ENCODE data around the gene ACP4.
"Not testable (repeated sequence)": the region's sequence is repeated elsewhere in the genome, so short reads cannot be mapped to it uniquely, and the experiment has no call there.

Gene ACP4

DNA sequence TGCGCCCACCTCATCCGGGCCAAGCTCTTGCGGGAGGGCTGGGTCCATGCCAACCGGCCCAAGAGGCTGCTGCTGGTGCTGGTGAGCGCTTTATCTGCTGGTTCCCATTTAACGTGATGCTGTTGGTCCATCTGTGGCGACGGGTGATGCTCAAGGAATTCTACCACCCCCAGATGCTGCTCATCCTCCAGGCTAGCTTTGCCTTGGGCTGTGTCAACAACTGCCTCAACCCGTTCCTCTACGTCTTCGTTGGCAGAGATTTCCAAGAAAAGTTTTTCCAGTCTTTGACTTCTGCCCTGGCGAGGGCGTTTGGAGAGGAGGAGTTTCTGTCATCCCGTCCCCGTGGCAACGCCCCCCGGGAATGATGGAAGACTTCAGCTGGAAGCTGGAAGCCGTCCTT, 31.1 kb upstream of the ACP4 start:
- not testable (repeated sequence) for H3K27me3 ChIP-seq (ENCODE audit: control insufficient read depth in 2 of 2, insufficient read depth in 2 of 2, low read length in 2 of 2); H3K4me3 ChIP-seq (ENCODE audit: low read length in 2 of 2); H3K9ac ChIP-seq (ENCODE audit: low read depth in 1 of 2, low read length in 2 of 2); H3K9me3 ChIP-seq (ENCODE audit: control insufficient read depth in 2 of 2, low read length in 2 of 2); H3K36me3 ChIP-seq (ENCODE audit: control insufficient read depth in 2 of 2, insufficient read depth in 2 of 2, low read length in 2 of 2); H3K27ac ChIP-seq (ENCODE audit: low read depth in 2 of 2, low read length in 2 of 2); H3K4me1 ChIP-seq (ENCODE audit: control insufficient read depth in 2 of 2, insufficient read depth in 2 of 2, low read length in 2 of 2)

DNA sequence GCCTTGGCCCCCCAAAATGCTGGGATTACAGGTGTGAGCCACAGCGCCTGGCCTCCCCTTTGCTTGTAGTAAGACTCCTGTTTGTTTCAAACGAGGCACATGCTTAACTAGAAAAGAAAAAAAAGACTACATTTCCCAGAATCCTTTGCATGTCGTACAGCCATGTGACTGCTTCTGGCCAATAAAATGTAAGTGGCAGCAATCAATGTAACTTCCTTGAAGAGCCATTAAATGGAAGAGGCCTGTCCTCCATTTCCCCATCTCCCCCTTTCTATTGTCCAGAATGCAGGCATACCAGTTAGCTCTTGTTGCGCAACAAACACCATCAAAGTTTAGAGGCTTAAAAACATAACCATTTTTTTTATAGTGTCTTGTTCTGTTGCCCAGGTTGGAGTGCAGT, 30.3 kb upstream of the ACP4 start:
- Histone ChIP-seq H3K9me3 (ENCODE audit: control insufficient read depth in 2 of 2, low read length in 2 of 2) (no peaks in the 10 kb centered on the region), H3K9ac (ENCODE audit: low read depth in 1 of 2, low read length in 2 of 2) (no peak overlapping the region), H3K4me3 (ENCODE audit: low read length in 2 of 2) (no peak overlapping the region), H3K27ac (ENCODE audit: low read depth in 2 of 2, low read length in 2 of 2) (no peak overlapping the region), H3K27me3 (ENCODE audit: control insufficient read depth in 2 of 2, insufficient read depth in 2 of 2, low read length in 2 of 2) (peaks cover 0 to 2% of the 10 kb centered on the region in 2 donors), H3K4me1 (ENCODE audit: control insufficient read depth in 2 of 2, insufficient read depth in 2 of 2, low read length in 2 of 2) (no peaks in the 10 kb centered on the region), H3K36me3 (ENCODE audit: control insufficient read depth in 2 of 2, insufficient read depth in 2 of 2, low read length in 2 of 2) (no peaks in the 10 kb centered on the region)

DNA sequence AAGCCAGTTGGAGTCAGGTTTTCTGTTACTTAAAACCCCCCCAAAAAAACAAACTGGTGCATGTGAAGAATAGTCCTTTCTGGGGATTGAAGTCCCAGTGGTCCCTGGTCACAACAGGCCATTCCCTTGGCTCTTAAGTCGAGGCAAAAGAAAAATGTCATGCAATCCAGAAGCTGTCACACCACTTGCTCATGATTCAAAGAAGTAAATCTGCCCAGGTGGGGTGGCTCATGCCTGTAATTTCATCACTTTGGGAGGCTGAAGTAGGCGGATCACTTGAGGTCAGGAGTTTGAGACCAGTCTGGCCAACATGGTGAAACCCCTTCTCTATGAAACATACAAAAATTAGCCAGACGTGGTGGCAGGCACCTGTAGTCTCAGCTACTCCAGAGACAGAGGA, 28.7 kb upstream of the ACP4 start:
- H3K4me1 ChIP-seq (ENCODE audit: control insufficient read depth in 2 of 2, insufficient read depth in 2 of 2, low read length in 2 of 2); H3K27me3 ChIP-seq (ENCODE audit: control insufficient read depth in 2 of 2, insufficient read depth in 2 of 2, low read length in 2 of 2); H3K27ac ChIP-seq (ENCODE audit: low read depth in 2 of 2, low read length in 2 of 2); H3K4me3 ChIP-seq (ENCODE audit: low read length in 2 of 2); H3K9me3 ChIP-seq (ENCODE audit: control insufficient read depth in 2 of 2, low read length in 2 of 2); H3K9ac ChIP-seq (ENCODE audit: low read depth in 1 of 2, low read length in 2 of 2); H3K36me3 ChIP-seq (ENCODE audit: control insufficient read depth in 2 of 2, insufficient read depth in 2 of 2, low read length in 2 of 2): not testable (repeated sequence)

DNA sequence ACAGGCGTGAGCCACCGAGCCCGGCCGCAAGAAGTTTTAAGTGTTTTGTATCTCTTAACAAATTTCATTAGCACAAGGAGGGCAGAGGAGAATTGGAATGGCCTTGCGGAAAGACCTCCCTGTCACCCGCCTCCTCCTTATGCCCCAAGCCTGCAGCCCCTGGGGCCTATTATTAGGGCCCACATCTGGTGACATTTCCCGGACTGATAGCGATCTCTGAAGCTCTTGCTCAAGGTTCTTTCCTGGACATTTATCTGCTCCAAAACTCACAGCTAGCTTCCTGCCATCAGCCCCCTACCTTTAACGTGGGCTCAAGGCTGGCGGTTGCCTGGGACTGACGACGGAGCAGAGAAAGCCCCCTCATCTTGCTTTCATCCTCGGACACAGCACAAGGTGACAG, 26.7 kb upstream of the ACP4 start:
- H3K27me3 ChIP-seq (ENCODE audit: control insufficient read depth in 2 of 2, insufficient read depth in 2 of 2, low read length in 2 of 2); H3K27ac ChIP-seq (ENCODE audit: low read depth in 2 of 2, low read length in 2 of 2); H3K9me3 ChIP-seq (ENCODE audit: control insufficient read depth in 2 of 2, low read length in 2 of 2); H3K4me1 ChIP-seq (ENCODE audit: control insufficient read depth in 2 of 2, insufficient read depth in 2 of 2, low read length in 2 of 2); H3K4me3 ChIP-seq (ENCODE audit: low read length in 2 of 2); H3K9ac ChIP-seq (ENCODE audit: low read depth in 1 of 2, low read length in 2 of 2); H3K36me3 ChIP-seq (ENCODE audit: control insufficient read depth in 2 of 2, insufficient read depth in 2 of 2, low read length in 2 of 2): not testable (repeated sequence)

GRCh38 chr19:50764409-50764808, 25.8 kb upstream of the ACP4 start:
- Histone ChIP-seq H3K36me3 (ENCODE audit: control insufficient read depth in 2 of 2, insufficient read depth in 2 of 2, low read length in 2 of 2) (no peaks in the 10 kb centered on the region), H3K9me3 (ENCODE audit: control insufficient read depth in 2 of 2, low read length in 2 of 2) (no peaks in the 10 kb centered on the region), H3K27me3 (ENCODE audit: control insufficient read depth in 2 of 2, insufficient read depth in 2 of 2, low read length in 2 of 2) (no peaks in the 10 kb centered on the region), H3K9ac (ENCODE audit: low read depth in 1 of 2, low read length in 2 of 2) (no peak overlapping the region), H3K4me1 (ENCODE audit: control insufficient read depth in 2 of 2, insufficient read depth in 2 of 2, low read length in 2 of 2) (no peaks in the 10 kb centered on the region), H3K27ac (ENCODE audit: low read depth in 2 of 2, low read length in 2 of 2) (no peak overlapping the region), H3K4me3 (ENCODE audit: low read length in 2 of 2) (no peak overlapping the region)

GRCh38 chr19:50766746-50767145, 23.5 kb upstream of the ACP4 start:
- H3K27me3 ChIP-seq (ENCODE audit: control insufficient read depth in 2 of 2, insufficient read depth in 2 of 2, low read length in 2 of 2); H3K9ac ChIP-seq (ENCODE audit: low read depth in 1 of 2, low read length in 2 of 2); H3K4me1 ChIP-seq (ENCODE audit: control insufficient read depth in 2 of 2, insufficient read depth in 2 of 2, low read length in 2 of 2); H3K36me3 ChIP-seq (ENCODE audit: control insufficient read depth in 2 of 2, insufficient read depth in 2 of 2, low read length in 2 of 2); H3K9me3 ChIP-seq (ENCODE audit: control insufficient read depth in 2 of 2, low read length in 2 of 2); H3K27ac ChIP-seq (ENCODE audit: low read depth in 2 of 2, low read length in 2 of 2); H3K4me3 ChIP-seq (ENCODE audit: low read length in 2 of 2): not testable (repeated sequence)

DNA sequence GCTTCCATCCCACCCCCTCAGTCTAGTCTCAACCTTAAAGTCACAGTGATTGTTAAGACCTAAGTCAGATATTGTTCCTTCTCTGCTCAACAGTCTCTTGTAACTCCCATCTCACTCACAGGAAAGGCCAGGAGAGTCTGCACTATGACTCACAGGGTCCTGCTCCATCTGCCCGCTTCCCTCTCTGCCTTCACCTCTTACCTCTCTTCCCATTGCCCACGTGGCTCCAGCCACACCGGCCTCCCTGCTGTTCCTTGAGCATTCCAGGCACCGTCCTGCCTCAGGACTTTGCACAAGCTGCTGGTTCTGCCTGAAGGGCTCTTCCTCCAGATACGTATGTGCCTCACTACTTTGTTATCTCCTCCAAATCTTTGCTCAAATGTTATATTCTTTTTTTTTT, 23.0 kb upstream of the ACP4 start:
- H3K4me3 ChIP-seq (ENCODE audit: low read length in 2 of 2); H3K27me3 ChIP-seq (ENCODE audit: control insufficient read depth in 2 of 2, insufficient read depth in 2 of 2, low read length in 2 of 2); H3K9me3 ChIP-seq (ENCODE audit: control insufficient read depth in 2 of 2, low read length in 2 of 2); H3K4me1 ChIP-seq (ENCODE audit: control insufficient read depth in 2 of 2, insufficient read depth in 2 of 2, low read length in 2 of 2); H3K27ac ChIP-seq (ENCODE audit: low read depth in 2 of 2, low read length in 2 of 2); H3K9ac ChIP-seq (ENCODE audit: low read depth in 1 of 2, low read length in 2 of 2); H3K36me3 ChIP-seq (ENCODE audit: control insufficient read depth in 2 of 2, insufficient read depth in 2 of 2, low read length in 2 of 2): not testable (repeated sequence)

- Histone ChIP-seq H3K36me3 (ENCODE audit: control insufficient read depth in 2 of 2, insufficient read depth in 2 of 2, low read length in 2 of 2) (no peaks in the 10 kb centered on the region), H3K4me1 (ENCODE audit: control insufficient read depth in 2 of 2, insufficient read depth in 2 of 2, low read length in 2 of 2) (no peaks in the 10 kb centered on the region), H3K4me3 (ENCODE audit: low read length in 2 of 2) (no peak overlapping the region), H3K9ac (ENCODE audit: low read depth in 1 of 2, low read length in 2 of 2) (no peak overlapping the region), H3K27me3 (ENCODE audit: control insufficient read depth in 2 of 2, insufficient read depth in 2 of 2, low read length in 2 of 2) (no peaks in the 10 kb centered on the region), H3K9me3 (ENCODE audit: control insufficient read depth in 2 of 2, low read length in 2 of 2) (peaks cover 0 to 2% of the 10 kb centered on the region in 2 donors), H3K27ac (ENCODE audit: low read depth in 2 of 2, low read length in 2 of 2) (no peak overlapping the region)
Observed at GRCh38 chr19:50768277-50768676, 21.9 kb upstream of the ACP4 start.

- H3K9me3 ChIP-seq (ENCODE audit: control insufficient read depth in 2 of 2, low read length in 2 of 2); H3K36me3 ChIP-seq (ENCODE audit: control insufficient read depth in 2 of 2, insufficient read depth in 2 of 2, low read length in 2 of 2); H3K27me3 ChIP-seq (ENCODE audit: control insufficient read depth in 2 of 2, insufficient read depth in 2 of 2, low read length in 2 of 2); H3K9ac ChIP-seq (ENCODE audit: low read depth in 1 of 2, low read length in 2 of 2); H3K27ac ChIP-seq (ENCODE audit: low read depth in 2 of 2, low read length in 2 of 2); H3K4me3 ChIP-seq (ENCODE audit: low read length in 2 of 2); H3K4me1 ChIP-seq (ENCODE audit: control insufficient read depth in 2 of 2, insufficient read depth in 2 of 2, low read length in 2 of 2): not testable (repeated sequence)
Observed at GRCh38 chr19:50770164-50770563, 20.1 kb upstream of the ACP4 start, which contains the start of gene GPR32. TSS of gene GPR32 (plus strand) at chr19:50770464. CDS start at chr19:50770601, 137 bp downstream.

DNA sequence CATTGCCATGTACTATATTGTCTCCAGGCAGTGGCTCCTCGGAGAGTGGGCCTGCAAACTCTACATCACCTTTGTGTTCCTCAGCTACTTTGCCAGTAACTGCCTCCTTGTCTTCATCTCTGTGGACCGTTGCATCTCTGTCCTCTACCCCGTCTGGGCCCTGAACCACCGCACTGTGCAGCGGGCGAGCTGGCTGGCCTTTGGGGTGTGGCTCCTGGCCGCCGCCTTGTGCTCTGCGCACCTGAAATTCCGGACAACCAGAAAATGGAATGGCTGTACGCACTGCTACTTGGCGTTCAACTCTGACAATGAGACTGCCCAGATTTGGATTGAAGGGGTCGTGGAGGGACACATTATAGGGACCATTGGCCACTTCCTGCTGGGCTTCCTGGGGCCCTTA, 19.3 kb upstream of the ACP4 start:
- peaks cover 0 to 2% of the 10 kb centered on the region in 2 donors for H3K9me3 ChIP-seq (ENCODE audit: control insufficient read depth in 2 of 2, low read length in 2 of 2)
- no peaks in the 10 kb centered on the region for H3K4me1 ChIP-seq (ENCODE audit: control insufficient read depth in 2 of 2, insufficient read depth in 2 of 2, low read length in 2 of 2)
- H3K4me3 ChIP-seq (ENCODE audit: low read length in 2 of 2): no peak overlapping the region
- no peak overlapping the region for H3K9ac ChIP-seq (ENCODE audit: low read depth in 1 of 2, low read length in 2 of 2)
- H3K27me3 ChIP-seq (ENCODE audit: control insufficient read depth in 2 of 2, insufficient read depth in 2 of 2, low read length in 2 of 2): no peaks in the 10 kb centered on the region
- H3K27ac ChIP-seq (ENCODE audit: low read depth in 2 of 2, low read length in 2 of 2): no peak overlapping the region
- no peaks in the 10 kb centered on the region for H3K36me3 ChIP-seq (ENCODE audit: control insufficient read depth in 2 of 2, insufficient read depth in 2 of 2, low read length in 2 of 2)

- Histone ChIP-seq H3K27ac (ENCODE audit: low read depth in 2 of 2, low read length in 2 of 2) (no peak overlapping the region), H3K36me3 (ENCODE audit: control insufficient read depth in 2 of 2, insufficient read depth in 2 of 2, low read length in 2 of 2) (no peaks in the 10 kb centered on the region), H3K27me3 (ENCODE audit: control insufficient read depth in 2 of 2, insufficient read depth in 2 of 2, low read length in 2 of 2) (peaks cover under 1 to 1% of the 10 kb centered on the region in 2 donors)
Observed at GRCh38 chr19:50772476-50772875, 17.7 kb upstream of the ACP4 start.

More at GRCh38 chr19:50772476-50772875, 17.7 kb upstream of the ACP4 start:
- H3K9ac ChIP-seq (ENCODE audit: low read depth in 1 of 2, low read length in 2 of 2): no peak overlapping the region
- no peak overlapping the region for H3K4me3 ChIP-seq (ENCODE audit: low read length in 2 of 2)
- H3K9me3 ChIP-seq (ENCODE audit: control insufficient read depth in 2 of 2, low read length in 2 of 2): peaks cover 0 to 2% of the 10 kb centered on the region in 2 donors
- no peaks in the 10 kb centered on the region for H3K4me1 ChIP-seq (ENCODE audit: control insufficient read depth in 2 of 2, insufficient read depth in 2 of 2, low read length in 2 of 2)

Measured in mucosa of rectum (tissue), 2 donors.